CD4-positive, alpha-beta T cell (primary cell): ENCODE data around the gene STX16. TPM values are rescaled to one million over a fixed set of nuclear protein-coding genes. Genes with fewer than 3 reads are reported as not detected.

Source experiments
- ATAC-seq: fragments of 200-7000 bp; cut with Tn5 transposase; one replicate; pipeline ENCODE4 v1.10.0; 2022; ENCODE audit warnings: mild to moderate bottlenecking; ENCODE audit not compliant: poor library complexity
- CTCF ChIA-PET: fragments of 350-600 bp; sonication (Branson Sonifier 250); formaldehyde crosslinking; loops from one replicate; lab custom pipeline; 2021; ENCODE audit warnings: antibody characterized with exemption, inconsistent platforms; lab: Charles Lee
- POLR2A ChIA-PET: fragments of 350-600 bp; sonication (Branson Sonifier 250); formaldehyde crosslinking; loops from one replicate; lab custom pipeline; 2021; ENCODE audit warnings: antibody characterized with exemption, inconsistent platforms; lab: Charles Lee
- DNase-seq, 14 experiments: peaks; one replicate each; pipeline ENCODE4 v3.0.0-alpha.2; 2013 to 2020; ENCODE audit warnings: mixed read lengths in 2 of 14
- H3K27ac ChIP-seq, 2 donors: one replicate each; pipeline versions ENCODE4 v1.5.1 to v1.7.0; 2013; ENCODE audit warnings: low read length in 2 of 2, low read depth in 1 of 2, mild to moderate bottlenecking in 1 of 2
- H3K27me3 ChIP-seq, 2 experiments: 1 replicate in 1 of 2; 2 replicates in 1 of 2; pipeline versions ENCODE4 v1.6.1 to v1.7.0; 2013; ENCODE audit warnings: low read length in 2 of 2, control low read depth in 1 of 2, mild to moderate bottlenecking in 1 of 2, moderate library complexity in 1 of 2; ENCODE audit not compliant: insufficient read depth in 2 of 2, control insufficient read depth in 1 of 2
- H3K36me3 ChIP-seq: one replicate; pipeline ENCODE4 v1.6.1; 2013; ENCODE audit warnings: low read length, control low read depth; ENCODE audit not compliant: insufficient read depth
- H3K4me1 ChIP-seq: one replicate; pipeline ENCODE4 v1.6.1; 2013; ENCODE audit warnings: low read length, control low read depth; ENCODE audit not compliant: insufficient read depth
- H3K4me3 ChIP-seq: one replicate; pipeline ENCODE4 v1.5.1; 2013; ENCODE audit warnings: mild to moderate bottlenecking, low read length, moderate library complexity
- H3K9me3 ChIP-seq, 2 experiments: 1 replicate in 1 of 2; 2 replicates in 1 of 2; pipeline versions ENCODE4 v1.6.1 to v1.7.0; 2013; ENCODE audit warnings: low read length in 2 of 2, mild to moderate bottlenecking in 2 of 2, control low read depth in 1 of 2, moderate library complexity in 1 of 2; ENCODE audit not compliant: control insufficient read depth in 1 of 2, insufficient read depth in 1 of 2
- H3K27ac Mint-ChIP-seq: one replicate; pipeline ENCODE4 v1.8.0; 2020; ENCODE audit warnings: mixed read lengths
- H3K27me3 Mint-ChIP-seq: one replicate; pipeline ENCODE4 v1.8.0; 2021; ENCODE audit warnings: mixed read lengths
- H3K36me3 Mint-ChIP-seq: one replicate; pipeline ENCODE4 v1.8.0; 2021; ENCODE audit warnings: low read depth, mixed read lengths
- H3K4me1 Mint-ChIP-seq: one replicate; pipeline ENCODE4 v1.8.0; 2021; ENCODE audit warnings: low read depth, mixed read lengths
- H3K4me3 Mint-ChIP-seq: one replicate; pipeline ENCODE4 v1.8.0; 2020; ENCODE audit warnings: mild to moderate bottlenecking, mixed read lengths
- H3K9me3 Mint-ChIP-seq: one replicate; pipeline ENCODE4 v1.8.0; 2020; ENCODE audit warnings: mixed read lengths
- intact Hi-C, 2 experiments: fragments of 100-400 bp; cut with DNase I in 1 of 2; cut with micrococcal nuclease in 1 of 2; formaldehyde crosslinking; loops; one replicate each; pipeline versions ENCODE4 v1.15.1 to v1.9.0; 2023 to 2025; cut with DNase I, micrococcal nuclease
- total RNA-seq, 174 experiments: library from RNA in 2 of 174; stranded (reverse) in 2 of 174; gene quantifications; one replicate each; pipeline ENCODE4 v1.2.3 and lab custom pipeline; 2021 to 2026
- TF ChIP-seq, protein P1 (sequence below): fragments of 200-600 bp; IDR thresholded peaks from one replicate; pipeline ENCODE4 v1.8.0; 2022; ENCODE audit warnings: antibody characterized with exemption, mild to moderate bottlenecking

Gene STX16
- total RNA-seq, 2 experiments from 2014 or later = 179 to 181 TPM

GRCh38 chr20:58715801-58716475, 64.9 kb downstream of the STX16 start:
- Histone ChIP-seq H3K27me3 (no peaks in the 10 kb centered on the region), H3K36me3 (peaks cover 3% of the 10 kb centered on the region), H3K4me3 (no peak overlapping the region), H3K4me1 (no peaks in the 10 kb centered on the region), H3K9me3 (no peaks in the 10 kb centered on the region), H3K27ac (no peak overlapping the region)
- Mint-ChIP-seq H3K36me3 (no peaks in the 10 kb centered on the region), H3K4me1 (no peaks in the 10 kb centered on the region), H3K27ac (no peak overlapping the region), H3K27me3 (peaks cover 5% of the 10 kb centered on the region), H3K9me3 (no peaks in the 10 kb centered on the region), H3K4me3 (no peak overlapping the region)
- ATAC-seq = no peak
- TF ChIP-seq, protein P1, sequence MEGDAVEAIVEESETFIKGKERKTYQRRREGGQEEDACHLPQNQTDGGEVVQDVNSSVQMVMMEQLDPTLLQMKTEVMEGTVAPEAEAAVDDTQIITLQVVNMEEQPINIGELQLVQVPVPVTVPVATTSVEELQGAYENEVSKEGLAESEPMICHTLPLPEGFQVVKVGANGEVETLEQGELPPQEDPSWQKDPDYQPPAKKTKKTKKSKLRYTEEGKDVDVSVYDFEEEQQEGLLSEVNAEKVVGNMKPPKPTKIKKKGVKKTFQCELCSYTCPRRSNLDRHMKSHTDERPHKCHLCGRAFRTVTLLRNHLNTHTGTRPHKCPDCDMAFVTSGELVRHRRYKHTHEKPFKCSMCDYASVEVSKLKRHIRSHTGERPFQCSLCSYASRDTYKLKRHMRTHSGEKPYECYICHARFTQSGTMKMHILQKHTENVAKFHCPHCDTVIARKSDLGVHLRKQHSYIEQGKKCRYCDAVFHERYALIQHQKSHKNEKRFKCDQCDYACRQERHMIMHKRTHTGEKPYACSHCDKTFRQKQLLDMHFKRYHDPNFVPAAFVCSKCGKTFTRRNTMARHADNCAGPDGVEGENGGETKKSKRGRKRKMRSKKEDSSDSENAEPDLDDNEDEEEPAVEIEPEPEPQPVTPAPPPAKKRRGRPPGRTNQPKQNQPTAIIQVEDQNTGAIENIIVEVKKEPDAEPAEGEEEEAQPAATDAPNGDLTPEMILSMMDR = no peak
- ChIA-PET POLR2A (no interaction called here), CTCF (no interaction called here)
- intact Hi-C loops = no loop called here
- peak in 1 of 14 experiments; percentile 26 for DNase-seq

DNA sequence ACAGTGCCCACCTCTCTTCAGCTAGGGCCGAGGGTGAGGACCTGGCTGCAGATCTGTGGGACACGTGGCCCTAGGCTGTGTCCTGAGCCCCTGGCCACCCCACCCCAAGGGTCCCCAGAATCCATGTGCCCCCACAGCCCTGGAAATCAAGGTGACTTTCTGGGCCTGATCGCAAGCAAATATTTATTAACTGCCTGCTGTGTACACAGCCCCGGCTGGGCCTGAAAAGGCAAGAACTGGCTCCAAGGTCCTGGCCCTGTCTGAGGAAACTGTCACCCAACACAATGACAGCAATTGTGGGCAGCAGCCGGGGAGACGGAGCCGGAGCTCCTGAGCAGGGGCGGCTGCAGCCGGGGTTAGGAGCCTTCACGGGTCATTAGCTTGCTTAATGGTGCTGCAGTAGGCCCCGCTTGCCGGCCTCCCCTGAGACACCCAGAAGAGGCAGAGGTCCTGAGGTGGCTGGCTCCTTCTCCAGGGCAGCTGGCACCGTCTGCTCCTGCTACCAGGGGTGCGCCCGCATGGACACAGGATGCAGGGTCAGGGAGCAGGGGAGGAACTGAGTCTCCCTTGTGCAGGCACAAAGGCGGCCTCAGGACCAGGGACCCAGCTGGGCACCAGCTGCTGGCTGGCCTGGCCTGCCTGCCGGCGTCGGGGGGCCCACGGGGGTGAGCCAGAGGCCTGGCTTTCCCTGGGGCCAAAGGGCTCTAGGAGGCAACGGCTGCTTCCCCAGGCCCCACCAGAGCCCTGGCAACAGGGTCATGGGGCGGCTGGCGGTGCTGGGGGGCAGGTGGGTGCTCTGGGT, 65.6 kb downstream of the STX16 start:
- Mint-ChIP-seq H3K4me3 (no peak overlapping the region), H3K9me3 (no peaks in the 10 kb centered on the region), H3K27me3 (peaks cover 11% of the 10 kb centered on the region), H3K27ac (no peak overlapping the region), H3K4me1 (no peaks in the 10 kb centered on the region), H3K36me3 (no peaks in the 10 kb centered on the region)
- Histone ChIP-seq H3K4me1 (no peaks in the 10 kb centered on the region), H3K27me3 (no peaks in the 10 kb centered on the region), H3K4me3 (no peak overlapping the region), H3K36me3 (peaks cover 3% of the 10 kb centered on the region), H3K27ac (no peak overlapping the region), H3K9me3 (no peaks in the 10 kb centered on the region)
- POLR2A ChIA-PET = no interaction called here
- CTCF ChIA-PET = no interaction called here
- DNase-seq (peak in 2 of 14 experiments; percentile 9 to 27), ATAC-seq (no peak)
- TF ChIP-seq, protein P1 = no peak
- intact Hi-C loops = no loop called here

DNA sequence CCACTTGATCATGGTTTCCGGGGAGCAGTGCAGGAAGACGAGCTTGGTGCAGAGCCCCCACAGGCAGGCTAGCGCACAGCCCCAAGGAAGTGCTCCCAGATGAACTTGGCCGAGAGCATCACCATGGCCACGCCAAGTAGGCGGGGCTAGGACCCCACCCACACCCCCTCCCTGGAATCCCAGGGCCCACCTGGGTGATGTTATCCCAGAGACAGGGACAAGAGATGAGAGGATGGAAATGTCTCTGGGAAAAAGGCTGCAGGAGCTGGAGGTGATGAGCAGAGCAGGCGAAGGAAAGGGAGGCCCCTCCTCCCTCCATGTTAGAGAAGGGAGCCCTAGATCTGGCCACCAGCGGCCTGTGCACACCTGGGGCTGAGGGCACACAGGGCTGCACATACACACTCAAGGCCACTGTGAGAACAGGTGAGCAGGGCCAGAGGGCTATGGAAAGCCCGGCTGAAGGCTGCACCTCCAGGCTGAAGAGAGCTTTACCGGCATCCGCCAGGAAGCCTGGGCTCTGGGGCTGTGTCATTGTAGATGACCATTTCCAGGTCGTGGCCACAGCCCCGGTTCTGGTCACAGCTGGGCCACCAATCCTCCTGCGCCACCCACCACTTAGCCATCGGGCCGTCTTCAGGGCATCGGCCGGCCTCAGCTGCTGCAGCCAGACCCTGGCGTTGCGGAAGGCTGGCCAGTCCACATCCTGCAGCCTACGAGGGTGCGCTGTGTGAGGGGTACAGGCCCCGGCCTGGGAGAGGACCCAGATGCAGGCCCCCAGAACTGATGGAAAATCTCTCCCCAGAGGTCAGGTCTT, 66.4 kb downstream of the STX16 start:
- Mint-ChIP-seq H3K27me3 (peaks cover 18% of the 10 kb centered on the region), H3K27ac (no peak overlapping the region), H3K9me3 (no peaks in the 10 kb centered on the region), H3K4me3 (no peak overlapping the region), H3K4me1 (no peaks in the 10 kb centered on the region), H3K36me3 (no peaks in the 10 kb centered on the region)
- intact Hi-C loops = no loop called here
- TF ChIP-seq, protein P1 = no peak
- Histone ChIP-seq H3K4me1 (no peaks in the 10 kb centered on the region), H3K27me3 (peaks cover 0 to 7% of the 10 kb centered on the region in 2 experiments), H3K9me3 (no peaks in the 10 kb centered on the region), H3K36me3 (peaks cover 3% of the 10 kb centered on the region), H3K4me3 (no peak overlapping the region), H3K27ac (no peak overlapping the region)
- ChIA-PET POLR2A (no interaction called here), CTCF (no interaction called here)
- DNase-seq (peak in 2 of 14 experiments; percentile 11 to 25), ATAC-seq (no peak)
